Measurements from ENCODE around the gene SLC16A11. TPM values are rescaled to one million over a fixed set of nuclear protein-coding genes. Genes with fewer than 3 reads are reported as not detected.

SLC16A11 gene
- total RNA-seq, 1 experiment from 2014 or later = 0.48 TPM

- TF ChIP-seq TP53 (CRISPR knock-in tag; IDR thresholded peaks at IDR 0.05) (no peak), TEAD4 (CRISPR knock-in tag; IDR thresholded peaks at IDR 0.05) (no peak), ATF2 (CRISPR knock-in tag; IDR thresholded peaks at IDR 0.05; ENCODE audit: borderline replicate concordance, low read depth) (no peak), NR1H2 (CRISPR knock-in tag; IDR thresholded peaks at IDR 0.05) (no peak)
Observed at GRCh38 chr17:7005716-7006115, 38.2 kb downstream of the SLC16A11 start (continued).

- Mint-ChIP-seq H3K27me3 (ENCODE audit: low read depth) (no peaks in the 10 kb centered on the region), H3K9me3 (no peaks in the 10 kb centered on the region), H3K27ac (no peak overlapping the region), H3K4me3 (no peak overlapping the region), H3K4me1 (no peaks in the 10 kb centered on the region), H3K36me3 (peaks cover 13% of the 10 kb centered on the region)
- ChIA-PET CTCF (interaction anchor here (0.6 to 3.8 kb wide), 30 partner anchors 9 to 365 kb away, joined by 3 to 48 read pairs (median 5); partner anchors contain the start of genes ALOX12, BCL6B, KIAA0753 and SLC13A5), POLR2A (no interaction called here)
- DNase-seq (ENCODE audit: low spot score) (no peak), ATAC-seq (peak; percentile 78)
- TF ChIP-seq NFYB (CRISPR knock-in tag; conservative IDR thresholded peaks at IDR 0.05; ENCODE audit: low read depth) = no peak
- TF ChIP-seq CTCF (IDR thresholded peaks at IDR 0.05) = peak; percentile 62
- peak; percentile 100 for TF ChIP-seq HMGA2 (CRISPR knock-in tag; IDR thresholded peaks at IDR 0.05)
Observed at GRCh38 chr17:7004398-7005253, 39.3 kb downstream of the SLC16A11 start.

- ChIA-PET CTCF (interaction anchor here (0.8 to 3.8 kb wide), 16 partner anchors 8 to 337 kb away, joined by 3 to 48 read pairs (median 10); partner anchors contain the start of genes ALOX12, BCL6B and SLC13A5), POLR2A (no interaction called here)
- H3K27ac Mint-ChIP-seq = no peak overlapping the region
- no peak for DNase-seq (ENCODE audit: low spot score)
- TF ChIP-seq USF2 (CRISPR knock-in tag; IDR thresholded peaks at IDR 0.05) (no peak), HMGA2 (CRISPR knock-in tag; IDR thresholded peaks at IDR 0.05) (peak; percentile 99)
- ATAC-seq = no peak
- no peak overlapping the region for H3K4me3 Mint-ChIP-seq
- no peaks in the 10 kb centered on the region for H3K27me3 Mint-ChIP-seq (ENCODE audit: low read depth)
- H3K4me1 Mint-ChIP-seq = no peaks in the 10 kb centered on the region
- no peaks in the 10 kb centered on the region for H3K9me3 Mint-ChIP-seq
- peaks cover 13% of the 10 kb centered on the region for H3K36me3 Mint-ChIP-seq
Observed at GRCh38 chr17:7003745-7004144, 40.1 kb downstream of the SLC16A11 start.

GRCh38 chr17:7002288-7003047, 41.4 kb downstream of the SLC16A11 start:
- ChIA-PET CTCF (interaction anchor here (3.5 to 3.8 kb wide), 2 partner anchors 87 to 91 kb away, joined by 41 to 48 read pairs; no protein-coding TSS in a partner anchor), POLR2A (no interaction called here)
- no peaks in the 10 kb centered on the region for H3K4me1 Mint-ChIP-seq
- peaks cover 18% of the 10 kb centered on the region for H3K36me3 Mint-ChIP-seq
- ATAC-seq (no peak), DNase-seq (ENCODE audit: low spot score) (no peak)
- no peaks in the 10 kb centered on the region for H3K27me3 Mint-ChIP-seq (ENCODE audit: low read depth)
- H3K27ac Mint-ChIP-seq = no peak overlapping the region
- H3K9me3 Mint-ChIP-seq = no peaks in the 10 kb centered on the region
- H3K4me3 Mint-ChIP-seq = no peak overlapping the region
- TF ChIP-seq SMAD3 (CRISPR knock-in tag; IDR thresholded peaks at IDR 0.05; ENCODE audit: borderline replicate concordance) = no peak
